ENCODE results near the gene MRPL30.
"Not testable (repeated sequence)": the region's sequence is repeated elsewhere in the genome, so short reads cannot be mapped to it uniquely, and the experiment has no call there.

Gene MRPL30

DNA sequence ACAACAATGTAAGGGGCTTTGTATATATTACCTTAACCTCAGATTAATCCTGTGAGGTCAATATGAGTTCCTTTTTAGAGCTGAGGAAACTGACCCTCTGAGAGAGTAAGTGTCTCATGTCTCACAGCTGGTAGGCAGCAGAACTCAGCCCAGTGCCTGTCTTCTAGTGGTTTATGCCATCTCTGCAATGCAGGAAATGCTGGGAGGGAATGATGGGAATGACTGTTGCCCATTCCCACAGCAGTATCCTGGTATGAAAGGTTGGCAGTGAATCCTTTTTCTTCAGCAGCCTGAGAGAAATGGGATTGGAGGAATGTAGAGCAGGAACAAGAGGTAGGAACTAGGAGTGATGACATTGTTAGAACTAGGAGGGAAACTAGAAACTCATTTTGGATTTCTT is 6.0 kb downstream of the MRPL30 start:
- no peak for DNase-seq

DNA sequence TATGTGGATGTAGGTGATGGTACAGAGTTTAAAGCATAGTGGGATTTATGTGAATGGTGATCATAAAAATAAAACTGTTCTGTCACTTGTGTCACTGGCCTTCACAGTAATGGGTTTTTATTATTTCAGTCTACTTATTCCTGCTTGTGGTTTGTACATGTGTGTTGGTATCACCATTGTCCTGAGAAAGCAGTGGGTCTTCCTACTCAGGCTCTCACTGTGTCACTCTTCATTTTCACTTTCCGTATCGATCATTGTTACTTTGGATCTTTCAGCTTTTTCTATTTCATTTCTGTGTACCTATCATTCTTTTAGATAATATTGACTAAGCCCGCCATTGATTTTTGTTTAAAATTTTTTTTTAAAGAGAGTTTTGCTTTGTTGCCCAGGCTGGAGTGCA is 7.4 kb downstream of the MRPL30 start:
- DNase-seq, result no peak

DNA sequence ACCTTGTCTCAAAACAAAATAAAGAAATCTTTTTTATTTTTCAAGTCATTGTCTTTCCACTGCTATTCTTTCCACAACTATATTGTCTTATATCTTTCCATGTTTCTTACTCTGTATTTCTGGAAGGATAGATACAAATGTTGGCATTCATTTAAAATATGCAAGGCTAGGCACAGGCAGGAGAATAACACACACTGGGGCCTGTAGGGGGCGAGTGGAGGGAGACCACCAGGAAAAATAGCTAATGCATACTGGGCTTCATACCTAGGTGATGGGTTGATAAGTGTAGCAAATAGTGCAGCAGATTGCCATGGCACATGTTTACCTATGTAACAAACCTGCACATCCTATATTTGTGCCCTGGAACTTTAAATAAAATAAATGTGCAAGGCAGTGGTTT is 9.6 kb downstream of the MRPL30 start:
- no peak for DNase-seq

DNA sequence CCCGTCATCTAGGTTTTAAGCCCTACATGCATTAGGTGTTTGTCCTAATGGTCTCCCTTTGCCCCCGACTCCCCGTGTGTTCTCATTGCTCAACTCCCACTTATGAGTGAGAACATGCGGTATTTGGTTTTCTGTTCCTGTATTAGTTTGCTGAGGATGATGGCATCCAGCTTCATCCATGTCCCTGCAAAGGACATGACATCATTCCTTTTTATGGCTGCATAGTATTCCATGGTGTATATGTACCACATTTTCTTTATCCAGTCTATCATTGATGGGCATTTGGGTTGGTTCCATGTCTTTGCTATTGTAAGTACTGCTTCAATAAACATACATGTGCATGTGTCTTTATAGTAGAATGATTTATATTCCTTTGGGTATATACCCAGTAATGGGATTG is 11.4 kb downstream of the MRPL30 start:
- DNase-seq, result not testable (repeated sequence)

DNA sequence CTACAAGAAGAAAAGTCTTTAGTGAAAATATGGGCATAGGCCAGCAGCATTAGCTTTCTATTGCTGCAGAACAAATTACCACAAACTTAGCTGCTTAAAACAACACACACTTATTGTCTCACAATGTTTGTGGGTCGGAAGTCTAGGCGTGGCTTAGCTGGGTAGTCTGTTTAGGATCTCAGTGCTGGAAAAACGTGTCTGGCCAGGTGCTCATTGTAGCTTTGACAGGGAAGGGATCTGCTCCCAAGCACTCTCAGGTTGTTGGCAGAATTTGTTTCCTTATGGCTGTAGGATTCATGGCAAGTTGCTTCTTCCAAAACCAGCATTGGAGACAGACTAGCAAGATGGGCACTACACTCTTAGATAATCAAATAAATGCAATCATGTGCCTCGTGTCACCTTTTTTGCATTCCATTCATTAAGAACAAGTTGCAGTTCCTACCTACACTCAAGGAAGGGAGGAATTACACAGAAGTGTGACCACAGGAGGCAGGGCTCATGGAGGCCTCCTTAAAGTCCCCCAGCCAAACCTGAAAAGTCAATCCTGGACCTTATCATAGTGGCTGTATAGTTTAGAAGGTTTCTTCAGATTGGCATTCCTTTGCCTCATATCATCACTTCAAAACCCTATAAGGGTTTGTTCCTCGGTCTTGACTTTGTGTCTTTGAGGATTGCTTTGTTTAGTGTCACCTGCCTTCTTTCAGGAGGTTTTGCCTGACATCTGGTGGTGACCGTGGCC is 17.3 kb downstream of the MRPL30 start:
- DNase-seq, result no peak

DNA sequence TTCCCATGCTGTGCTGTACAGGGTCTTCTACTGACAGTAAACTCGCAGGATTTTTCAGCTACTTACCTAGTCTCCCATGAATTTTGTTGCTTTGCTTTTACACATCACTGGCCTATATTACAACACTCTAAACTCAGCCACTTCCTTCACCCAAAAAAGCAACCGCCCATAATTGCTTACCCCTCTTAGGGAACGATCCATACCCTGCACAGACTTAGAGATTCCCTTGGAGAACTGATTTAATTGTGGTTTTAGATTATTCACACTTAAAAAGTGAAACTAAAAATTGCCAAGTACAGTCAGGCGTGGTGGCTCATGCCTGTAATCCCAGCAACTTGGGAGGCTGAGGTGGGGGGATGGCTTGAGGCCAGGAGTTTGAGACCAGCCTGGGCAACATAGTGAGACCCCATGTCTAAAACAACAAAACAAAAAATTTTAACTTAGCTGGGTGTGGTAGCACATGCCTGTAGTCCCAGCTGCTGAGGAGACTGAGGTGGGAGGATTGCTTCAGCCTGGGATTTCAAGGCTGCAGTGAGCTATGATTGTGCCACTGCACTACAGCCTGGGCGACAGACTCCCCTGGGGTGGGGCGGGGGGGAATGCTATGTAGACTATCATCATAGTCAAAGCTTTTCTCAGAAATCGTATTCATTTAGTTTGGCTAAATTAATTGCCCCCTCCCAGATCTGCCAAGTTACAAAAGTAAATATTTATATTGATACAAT is 19.3 kb downstream of the MRPL30 start:
- no peak for DNase-seq

DNA sequence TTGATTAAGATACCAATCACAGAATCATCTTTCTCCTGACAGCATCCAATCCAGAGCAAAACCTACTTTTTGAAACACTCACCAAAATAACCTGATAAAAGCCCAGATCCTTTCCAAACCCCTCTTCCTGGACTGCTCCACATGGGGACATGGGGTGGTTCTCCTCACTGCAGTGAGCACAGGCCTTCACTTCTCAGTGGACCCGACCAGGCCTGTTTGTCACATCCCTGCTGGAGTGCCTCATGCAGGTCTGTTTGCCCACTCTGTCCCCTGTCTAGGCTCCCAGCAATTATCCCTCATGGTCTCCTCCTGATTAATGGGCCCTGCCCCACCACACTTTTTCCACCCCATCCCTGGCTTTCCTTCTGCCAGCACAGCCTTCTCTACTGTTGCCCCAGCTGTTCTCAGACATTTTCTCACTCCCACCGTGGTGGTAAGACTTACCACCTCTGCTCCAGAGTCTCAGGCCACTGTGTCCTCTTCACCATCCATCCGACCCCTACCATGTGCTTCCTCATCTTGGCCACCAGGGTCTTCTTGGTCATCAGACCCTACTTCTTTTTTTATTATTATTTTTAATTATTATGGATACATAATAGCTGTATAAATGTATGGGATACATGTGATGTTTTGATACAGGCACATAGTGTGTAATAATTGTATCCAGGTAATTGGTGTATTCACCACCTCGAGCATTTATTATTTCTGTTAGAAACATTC is 21.1 kb downstream of the MRPL30 start:
- no peak for DNase-seq

DNA sequence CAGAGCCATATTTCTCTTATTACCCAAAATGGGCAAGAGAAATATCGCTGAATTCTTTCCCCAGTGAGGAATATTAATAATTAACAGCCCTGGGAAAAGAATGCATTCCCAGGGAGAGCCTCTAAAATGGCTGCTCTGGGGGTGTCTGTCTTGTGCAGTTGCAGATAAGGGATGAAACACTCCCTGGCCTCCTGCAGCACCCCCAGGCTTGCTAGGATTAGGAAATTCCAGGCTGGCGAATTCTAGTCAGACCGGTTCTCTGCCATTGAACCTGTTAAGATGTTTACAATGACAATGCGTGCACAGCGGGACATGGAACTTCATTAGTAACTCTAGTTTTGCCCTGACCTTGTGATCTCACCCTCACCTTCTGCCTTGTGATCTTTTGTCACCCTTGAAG is 24.5 kb downstream of the MRPL30 start:
- DNase-seq, result no peak

DNA sequence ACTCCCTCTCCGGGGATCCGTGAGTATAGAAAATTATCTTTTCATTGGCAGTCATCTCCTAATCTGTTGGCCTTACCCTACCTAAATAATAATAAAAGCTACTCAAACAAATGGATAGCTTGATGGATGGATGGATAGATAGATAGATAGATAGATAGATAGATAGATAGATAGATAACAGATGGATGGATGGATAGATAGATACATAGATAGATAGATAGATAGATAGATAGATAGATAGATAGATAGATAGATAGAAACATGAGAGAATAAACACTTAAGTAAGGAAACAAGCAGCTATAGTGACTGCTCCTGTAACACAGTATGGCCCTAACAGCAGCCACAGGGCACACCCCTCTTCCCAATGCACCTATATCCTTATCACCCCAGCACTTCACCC is 35.1 kb downstream of the MRPL30 start:
- no peak for DNase-seq

DNA sequence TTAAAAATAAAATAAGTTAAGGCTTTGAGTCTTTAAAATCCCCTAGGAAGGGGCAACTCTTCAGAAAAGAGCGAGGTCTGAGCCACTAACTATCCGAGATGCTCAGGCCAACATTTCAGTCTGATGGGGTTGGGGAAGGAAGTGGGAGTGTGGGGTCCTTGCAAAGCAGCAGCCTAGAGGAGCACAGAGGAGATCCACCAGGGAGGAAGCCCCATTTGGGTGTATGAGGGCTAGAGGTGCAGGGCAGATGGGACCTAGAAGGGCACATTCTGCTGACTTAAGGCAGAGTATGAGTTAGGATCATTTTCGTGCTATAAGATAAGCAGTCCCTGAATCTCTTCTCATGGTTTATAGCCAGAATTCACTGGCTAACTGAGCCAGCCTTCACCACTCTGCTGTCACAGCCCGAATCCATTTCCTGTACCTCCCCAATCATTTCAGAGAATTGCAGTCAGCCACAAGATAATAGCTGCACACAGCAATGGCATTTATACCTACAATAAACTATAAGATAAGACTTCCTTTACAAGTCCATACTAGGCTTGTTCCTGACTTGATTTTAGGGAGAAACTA is 37.0 kb downstream of the MRPL30 start:
- DNase-seq, result no peak

DNA sequence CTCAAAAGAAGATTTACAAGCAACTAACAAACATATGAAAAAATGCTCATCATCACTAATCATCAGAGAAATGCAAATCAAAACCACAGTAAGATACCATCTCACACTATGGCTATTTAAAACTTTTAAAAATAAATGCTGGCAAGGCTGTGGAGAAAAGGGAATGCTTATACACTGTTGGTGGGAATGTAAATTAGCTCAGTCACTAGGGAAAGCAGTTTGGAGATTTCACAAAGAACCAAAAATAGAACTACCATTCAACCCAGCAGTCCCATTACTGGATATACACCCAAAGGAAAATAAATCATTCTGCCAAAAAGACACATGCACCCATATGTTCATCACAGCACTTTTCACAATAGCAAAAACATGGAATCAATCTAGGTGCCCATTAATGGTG is 52.2 kb downstream of the MRPL30 start:
- not testable (repeated sequence) for DNase-seq

DNA sequence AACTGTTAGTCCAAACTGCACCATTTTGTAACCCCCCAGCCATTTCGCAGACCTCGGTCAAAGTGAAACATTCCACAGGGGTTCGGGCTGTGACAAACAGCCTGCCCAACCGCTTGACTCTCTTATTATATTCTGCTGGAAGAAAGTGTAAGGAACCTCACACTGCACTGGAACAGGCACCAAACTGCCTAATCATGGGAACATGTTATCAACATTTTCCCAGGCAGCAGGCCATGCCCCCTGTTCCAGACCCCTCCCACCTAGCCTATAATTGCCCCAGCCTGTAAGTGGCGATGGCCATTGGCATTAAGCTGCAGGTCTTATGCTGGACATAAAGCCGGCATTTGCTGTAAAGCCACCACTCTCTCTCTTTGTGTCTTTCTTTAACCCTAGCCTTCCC is 57.6 kb downstream of the MRPL30 start:
- DNase-seq, result no peak

DNA sequence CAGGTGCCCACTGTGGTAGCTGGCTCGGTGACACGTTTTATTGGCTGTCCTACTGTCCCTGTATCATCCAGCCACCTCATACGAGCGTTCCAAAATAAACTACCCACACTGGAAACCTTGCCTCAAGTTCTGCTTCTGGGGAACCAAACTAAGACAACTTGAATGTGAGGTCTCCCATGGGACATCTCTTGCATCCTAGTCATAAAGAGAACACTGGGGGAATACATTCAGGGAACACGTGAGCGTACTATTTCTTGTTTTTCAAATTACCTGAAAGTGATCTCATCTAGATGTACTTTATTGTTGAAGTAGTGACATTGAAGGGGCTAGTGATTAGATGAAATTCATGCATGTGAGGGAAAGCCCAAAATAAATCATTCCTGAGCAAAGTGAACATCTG is 59.4 kb downstream of the MRPL30 start:
- DNase-seq, result no peak

DNA sequence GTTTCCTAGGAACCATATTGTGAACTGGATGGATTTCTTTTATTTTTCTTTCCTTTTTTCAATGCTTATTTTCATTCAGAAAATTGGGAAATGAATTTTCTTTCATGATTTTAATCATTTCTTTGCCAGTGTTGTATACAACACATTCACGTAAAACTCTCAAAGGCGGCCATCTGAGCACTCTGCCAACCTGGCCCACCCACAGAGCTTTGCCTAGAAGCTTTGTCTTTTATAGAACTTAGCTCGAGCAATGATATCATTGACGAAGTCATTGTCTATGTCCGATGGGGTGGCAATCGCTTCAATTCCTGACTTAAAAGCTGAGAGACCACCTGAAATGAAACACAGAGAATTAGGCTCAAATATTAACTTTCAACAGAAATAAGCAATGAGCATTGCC is 61.2 kb downstream of the MRPL30 start:
- no peak for DNase-seq
